Activated T-cell treated with anti-CD3 and anti-CD28 coated beads, Interleukin-2, amount 50 U/mL, for 24 hours (primary cell): ENCODE results near the gene NAGK.
"Not testable (repeated sequence)": the region's sequence is repeated elsewhere in the genome, so short reads cannot be mapped to it uniquely, and the experiment has no call there.

Experiments
- DNase-seq: peaks from one replicate; pipeline ENCODE4 v3.0.0-alpha.2; 2020
- H3K27ac Mint-ChIP-seq: 2 replicates; pipeline ENCODE4 v1.8.0; 2020; ENCODE audit warnings: mild to moderate bottlenecking, mixed read lengths
- H3K27me3 Mint-ChIP-seq: 2 replicates; pipeline ENCODE4 v1.8.0; 2020; ENCODE audit warnings: mixed read lengths
- H3K36me3 Mint-ChIP-seq: 2 replicates; pipeline ENCODE4 v1.8.0; 2020; ENCODE audit warnings: low read depth, mixed read lengths
- H3K4me1 Mint-ChIP-seq: 2 replicates; pipeline ENCODE4 v1.8.0; 2020; ENCODE audit warnings: low read depth, mixed read lengths
- H3K4me3 Mint-ChIP-seq: 2 replicates; pipeline ENCODE4 v1.8.0; 2020; ENCODE audit warnings: mild to moderate bottlenecking, moderate library complexity, mixed read lengths
- H3K9me3 Mint-ChIP-seq: 2 replicates; pipeline ENCODE4 v1.8.0; 2020; ENCODE audit warnings: mixed read lengths

NAGK gene

GRCh38 chr2:71082402-71083252, 14.2 kb downstream of the NAGK start:
- Mint-ChIP-seq H3K4me3 (no peak overlapping the region), H3K9me3 (no peaks in the 10 kb centered on the region), H3K27ac (peak overlapping the region; percentile 55)

GRCh38 chr2:71083297-71083696, 14.8 kb downstream of the NAGK start:
- peaks cover 18% of the 10 kb centered on the region for H3K4me1 Mint-ChIP-seq
- H3K4me3 Mint-ChIP-seq, DNase-seq, H3K27ac Mint-ChIP-seq, H3K9me3 Mint-ChIP-seq: not testable (repeated sequence)
- peaks cover 15% of the 10 kb centered on the region for H3K27me3 Mint-ChIP-seq
- peaks cover 17% of the 10 kb centered on the region for H3K36me3 Mint-ChIP-seq

More at GRCh38 chr2:71082402-71083252, 14.2 kb downstream of the NAGK start:
- H3K36me3 Mint-ChIP-seq = peaks cover 23% of the 10 kb centered on the region
- peak; percentile 71 for DNase-seq
- peaks cover 18% of the 10 kb centered on the region for H3K4me1 Mint-ChIP-seq
- H3K27me3 Mint-ChIP-seq = peaks cover 14% of the 10 kb centered on the region

GRCh38 chr2:71083752-71084312, 15.4 kb downstream of the NAGK start:
- Mint-ChIP-seq H3K4me1 (peaks cover 18% of the 10 kb centered on the region), H3K36me3 (peaks cover 11% of the 10 kb centered on the region), H3K27me3 (peaks cover 20% of the 10 kb centered on the region)
- DNase-seq, H3K4me3 Mint-ChIP-seq, H3K9me3 Mint-ChIP-seq, H3K27ac Mint-ChIP-seq: not testable (repeated sequence)

GRCh38 chr2:71085325-71086003, 17.0 kb downstream of the NAGK start:
- not testable (repeated sequence) for H3K36me3 Mint-ChIP-seq, H3K4me3 Mint-ChIP-seq, H3K9me3 Mint-ChIP-seq, DNase-seq, H3K27ac Mint-ChIP-seq
- Mint-ChIP-seq H3K4me1 (peaks cover 18% of the 10 kb centered on the region), H3K27me3 (peaks cover 30% of the 10 kb centered on the region)

- peaks cover 28% of the 10 kb centered on the region for H3K27me3 Mint-ChIP-seq
- H3K27ac Mint-ChIP-seq, H3K9me3 Mint-ChIP-seq, H3K4me3 Mint-ChIP-seq, H3K36me3 Mint-ChIP-seq, H3K4me1 Mint-ChIP-seq, DNase-seq: not testable (repeated sequence)
These were observed 21.0 kb downstream of the NAGK start for GRCh38 chr2:71089475-71089874.

GRCh38 chr2:71091808-71092207, 23.4 kb downstream of the NAGK start:
- H3K4me3 Mint-ChIP-seq, H3K9me3 Mint-ChIP-seq, H3K36me3 Mint-ChIP-seq, DNase-seq, H3K27ac Mint-ChIP-seq, H3K4me1 Mint-ChIP-seq: not testable (repeated sequence)
- peaks cover 20% of the 10 kb centered on the region for H3K27me3 Mint-ChIP-seq

- not testable (repeated sequence) for DNase-seq, H3K9me3 Mint-ChIP-seq, H3K4me1 Mint-ChIP-seq, H3K4me3 Mint-ChIP-seq, H3K27ac Mint-ChIP-seq, H3K36me3 Mint-ChIP-seq
- H3K27me3 Mint-ChIP-seq = peaks cover 17% of the 10 kb centered on the region
These were observed 24.2 kb downstream of the NAGK start for GRCh38 chr2:71092491-71093260.

- Mint-ChIP-seq H3K4me3 (no peak overlapping the region), H3K27me3 (peaks cover 12% of the 10 kb centered on the region), H3K36me3 (no peaks in the 10 kb centered on the region), H3K4me1 (peaks cover 1% of the 10 kb centered on the region), H3K9me3 (peaks cover under 1% of the 10 kb centered on the region), H3K27ac (no peak overlapping the region)
- peak; percentile 55 for DNase-seq
These were observed 31.9 kb downstream of the NAGK start for GRCh38 chr2:71100195-71100964.

GRCh38 chr2:71101656-71102055, 33.2 kb downstream of the NAGK start:
- Mint-ChIP-seq H3K27ac (no peak overlapping the region), H3K36me3 (no peaks in the 10 kb centered on the region), H3K4me3 (no peak overlapping the region), H3K9me3 (peaks cover 2% of the 10 kb centered on the region), H3K27me3 (peaks cover 12% of the 10 kb centered on the region), H3K4me1 (peaks cover 1% of the 10 kb centered on the region)
- DNase-seq = no peak

GRCh38 chr2:71102981-71103681, 34.7 kb downstream of the NAGK start:
- H3K27ac Mint-ChIP-seq = no peak overlapping the region
- peaks cover 2% of the 10 kb centered on the region for H3K9me3 Mint-ChIP-seq
- H3K27me3 Mint-ChIP-seq = peaks cover 12% of the 10 kb centered on the region
- peaks cover 1% of the 10 kb centered on the region for H3K36me3 Mint-ChIP-seq
- DNase-seq = no peak
- peaks cover 1% of the 10 kb centered on the region for H3K4me1 Mint-ChIP-seq
- no peak overlapping the region for H3K4me3 Mint-ChIP-seq

GRCh38 chr2:71103809-71104208, 35.4 kb downstream of the NAGK start:
- DNase-seq = no peak
- peaks cover 7% of the 10 kb centered on the region for H3K36me3 Mint-ChIP-seq
- H3K4me3 Mint-ChIP-seq = no peak overlapping the region
- peaks cover 1% of the 10 kb centered on the region for H3K4me1 Mint-ChIP-seq
- H3K9me3 Mint-ChIP-seq = peaks cover 2% of the 10 kb centered on the region
- no peak overlapping the region for H3K27ac Mint-ChIP-seq
- H3K27me3 Mint-ChIP-seq = peaks cover 11% of the 10 kb centered on the region

GRCh38 chr2:71106463-71106862, 38.0 kb downstream of the NAGK start:
- not testable (repeated sequence) for H3K4me3 Mint-ChIP-seq, H3K27me3 Mint-ChIP-seq, H3K4me1 Mint-ChIP-seq, H3K27ac Mint-ChIP-seq, H3K9me3 Mint-ChIP-seq, DNase-seq
- peaks cover 23% of the 10 kb centered on the region for H3K36me3 Mint-ChIP-seq

GRCh38 chr2:71108091-71108490, 39.6 kb downstream of the NAGK start:
- Mint-ChIP-seq H3K4me1 (peaks cover 7% of the 10 kb centered on the region), H3K36me3 (peaks cover 33% of the 10 kb centered on the region), H3K4me3 (no peak overlapping the region), H3K27me3 (no peaks in the 10 kb centered on the region), H3K27ac (no peak overlapping the region), H3K9me3 (peaks cover 2% of the 10 kb centered on the region)
- no peak for DNase-seq
